ENCODE results near the gene SFT2D1. TPM values are rescaled to one million over a fixed set of nuclear protein-coding genes. Genes with fewer than 3 reads are reported as not detected.
A peak's percentile ranks its signal among the peaks of the same experiment; 100 is the strongest.
"Not testable (repeated sequence)": the region's sequence is repeated elsewhere in the genome, so short reads cannot be mapped to it uniquely, and the experiment has no call there.

SFT2D1 gene
- total and polyA plus RNA-seq, 5 donors from 2014 or later = 23.7 to 109 (median 103) TPM

DNA sequence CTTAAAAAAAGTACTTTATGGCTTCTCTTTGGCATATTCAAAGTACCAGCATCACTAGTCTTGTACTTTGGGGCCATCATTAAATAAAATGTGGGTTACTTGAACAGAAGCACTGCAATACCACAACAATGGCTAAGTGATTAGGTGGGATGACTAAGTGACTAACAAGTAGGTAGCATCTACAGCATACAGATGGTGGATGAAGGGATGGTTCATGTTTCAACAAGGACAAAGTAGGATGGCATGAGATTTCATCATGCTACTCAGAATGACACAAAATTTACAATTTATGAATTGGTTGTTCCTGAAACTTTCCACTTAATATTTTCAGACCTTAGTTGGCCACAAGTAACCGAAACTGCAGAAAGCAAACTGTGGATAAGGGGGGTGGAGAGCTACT is 32.7 kb upstream of the SFT2D1 start:
- H3K27me3 Mint-ChIP-seq = no peaks in the 10 kb centered on the region
- H3K9me3 Mint-ChIP-seq = no peaks in the 10 kb centered on the region
- H3K4me1 ChIP-seq (ENCODE audit: control insufficient read depth, insufficient read depth, low read length, poor library complexity, severe bottlenecking) = no peaks in the 10 kb centered on the region
- ATAC-seq (ENCODE audit: low read depth in 2 of 2) (no peak), DNase-seq (no peak)
- no peak overlapping the region for H3K4me3 Mint-ChIP-seq
- no peak overlapping the region for H3K4me3 ChIP-seq (ENCODE audit: low read depth, low read length)
- H3K36me3 ChIP-seq (ENCODE audit: control insufficient read depth, insufficient read depth, low read length) = peaks cover 2% of the 10 kb centered on the region
- no peaks in the 10 kb centered on the region for H3K27me3 ChIP-seq (ENCODE audit: control insufficient read depth, insufficient read depth, low read length)
- no peaks in the 10 kb centered on the region for H3K9me3 ChIP-seq (ENCODE audit: control insufficient read depth in 2 of 2, low read length in 2 of 2)
- H3K4me1 Mint-ChIP-seq = peaks cover 2 to 14% (median 5%) of the 10 kb centered on the region in 4 donors
- no peak overlapping the region for H3K27ac ChIP-seq (ENCODE audit: insufficient read depth, low read length, poor library complexity, severe bottlenecking)
- H3K27ac Mint-ChIP-seq = no peak overlapping the region
- peaks cover 4% of the 10 kb centered on the region for H3K36me3 Mint-ChIP-seq

DNA sequence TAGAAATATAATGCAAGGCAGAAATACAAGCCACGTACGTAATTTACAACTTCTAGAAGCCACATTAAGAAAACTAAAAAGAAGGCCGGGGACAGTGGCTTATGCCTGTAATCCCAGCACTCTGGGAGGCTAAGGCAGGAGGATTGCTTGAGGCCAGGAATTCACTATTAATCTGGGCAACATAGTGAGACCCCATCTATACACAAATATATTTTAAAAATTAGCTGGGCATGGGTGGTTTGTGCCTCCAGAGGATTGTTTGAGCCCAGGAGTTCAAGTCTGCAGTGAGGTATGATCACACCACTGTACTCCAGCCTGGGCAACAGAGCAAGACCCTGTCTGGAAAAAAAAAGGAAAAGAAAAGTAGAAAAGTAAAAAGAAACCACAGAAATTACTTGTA is 28.1 kb upstream of the SFT2D1 start:
- Mint-ChIP-seq H3K4me3 (no peak overlapping the region), H3K27ac (no peak overlapping the region), H3K9me3 (peaks cover 0 to 2% (median 0%) of the 10 kb centered on the region in 7 donors), H3K27me3 (no peaks in the 10 kb centered on the region), H3K4me1 (peaks cover 2 to 5% (median 4%) of the 10 kb centered on the region in 4 donors), H3K36me3 (peaks cover 24% of the 10 kb centered on the region)
- H3K4me3 ChIP-seq (ENCODE audit: low read depth, low read length) = no peak overlapping the region
- ATAC-seq (ENCODE audit: low read depth in 2 of 2) = no peak
- H3K9me3 ChIP-seq (ENCODE audit: control insufficient read depth in 2 of 2, low read length in 2 of 2) = no peaks in the 10 kb centered on the region
- H3K27me3 ChIP-seq (ENCODE audit: control insufficient read depth, insufficient read depth, low read length) = no peaks in the 10 kb centered on the region
- H3K4me1 ChIP-seq (ENCODE audit: control insufficient read depth, insufficient read depth, low read length, poor library complexity, severe bottlenecking) = no peaks in the 10 kb centered on the region
- DNase-seq = no peak
- no peak overlapping the region for H3K27ac ChIP-seq (ENCODE audit: insufficient read depth, low read length, poor library complexity, severe bottlenecking)
- H3K36me3 ChIP-seq (ENCODE audit: control insufficient read depth, insufficient read depth, low read length) = peaks cover 14% of the 10 kb centered on the region

DNA sequence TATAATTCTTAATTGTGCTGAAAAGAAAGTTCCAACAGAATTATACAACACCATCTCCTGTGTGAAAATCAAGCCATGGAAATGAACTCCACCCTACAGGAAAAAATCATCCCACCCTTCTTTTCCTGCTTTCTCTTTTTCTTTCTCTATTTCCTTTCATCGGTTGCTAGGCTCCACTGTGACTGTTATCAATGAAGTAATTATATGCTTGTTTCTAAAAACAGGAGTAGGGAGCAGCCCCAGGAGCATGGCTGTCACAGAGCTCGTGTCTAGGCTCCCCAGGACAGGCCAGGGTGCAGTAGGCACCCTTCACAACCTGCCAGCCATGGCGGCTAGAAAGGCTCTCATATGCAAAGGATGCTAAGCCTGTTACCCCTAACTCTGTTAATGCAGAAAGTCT is 27.4 kb upstream of the SFT2D1 start:
- no peak for DNase-seq
- Histone ChIP-seq H3K27ac (ENCODE audit: insufficient read depth, low read length, poor library complexity, severe bottlenecking) (no peak overlapping the region), H3K36me3 (ENCODE audit: control insufficient read depth, insufficient read depth, low read length) (peaks cover 20% of the 10 kb centered on the region)

DNA sequence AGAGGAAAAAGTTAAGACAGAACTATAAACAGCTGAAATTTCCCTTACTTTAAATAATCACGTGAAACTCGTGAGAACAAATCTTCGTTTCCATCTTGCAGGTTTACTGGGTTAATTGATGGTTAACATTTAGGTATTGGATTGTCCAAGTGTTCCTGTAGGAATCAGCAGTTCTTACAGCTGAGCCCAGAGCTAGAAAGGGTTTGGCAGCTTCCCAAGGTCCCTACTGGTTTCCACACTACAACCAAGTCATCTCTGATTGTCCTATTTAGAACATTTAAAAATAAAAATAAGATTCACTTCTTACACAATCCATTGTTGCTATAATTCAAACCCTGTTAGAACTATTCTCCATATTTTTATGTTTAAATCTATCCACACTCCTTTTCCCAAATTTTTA is 24.6 kb upstream of the SFT2D1 start:
- no peak overlapping the region for H3K4me3 Mint-ChIP-seq
- no peaks in the 10 kb centered on the region for H3K27me3 Mint-ChIP-seq
- peaks cover 0 to 2% (median 0%) of the 10 kb centered on the region in 7 donors for H3K9me3 Mint-ChIP-seq
- peaks cover 0 to 5% (median 0%) of the 10 kb centered on the region in 4 donors for H3K4me1 Mint-ChIP-seq
- peaks cover 35% of the 10 kb centered on the region for H3K36me3 Mint-ChIP-seq
- DNase-seq (no peak), ATAC-seq (ENCODE audit: low read depth in 2 of 2) (no peak)
- no peaks in the 10 kb centered on the region for H3K9me3 ChIP-seq (ENCODE audit: control insufficient read depth in 2 of 2, low read length in 2 of 2)
- no peaks in the 10 kb centered on the region for H3K4me1 ChIP-seq (ENCODE audit: control insufficient read depth, insufficient read depth, low read length, poor library complexity, severe bottlenecking)
- no peak overlapping the region for H3K4me3 ChIP-seq (ENCODE audit: low read depth, low read length)
- H3K27ac ChIP-seq (ENCODE audit: insufficient read depth, low read length, poor library complexity, severe bottlenecking) = no peak overlapping the region
- no peaks in the 10 kb centered on the region for H3K27me3 ChIP-seq (ENCODE audit: control insufficient read depth, insufficient read depth, low read length)
- H3K27ac Mint-ChIP-seq = no peak overlapping the region
- peaks cover 26% of the 10 kb centered on the region for H3K36me3 ChIP-seq (ENCODE audit: control insufficient read depth, insufficient read depth, low read length)

More for the DNA sequence above, 27.4 kb upstream of the SFT2D1 start:
- H3K4me1 ChIP-seq (ENCODE audit: control insufficient read depth, insufficient read depth, low read length, poor library complexity, severe bottlenecking) = no peaks in the 10 kb centered on the region
- no peaks in the 10 kb centered on the region for H3K27me3 ChIP-seq (ENCODE audit: control insufficient read depth, insufficient read depth, low read length)
- Mint-ChIP-seq H3K27ac (peak overlapping the region in 1 of 3 donors; percentile 6), H3K36me3 (peaks cover 26% of the 10 kb centered on the region), H3K27me3 (no peaks in the 10 kb centered on the region), H3K9me3 (peaks cover 0 to 2% (median 0%) of the 10 kb centered on the region in 7 donors), H3K4me1 (peaks cover 1 to 5% (median 3%) of the 10 kb centered on the region in 4 donors), H3K4me3 (no peak overlapping the region)
- H3K4me3 ChIP-seq (ENCODE audit: low read depth, low read length) = no peak overlapping the region
- ATAC-seq (ENCODE audit: low read depth in 2 of 2) = no peak
- H3K9me3 ChIP-seq (ENCODE audit: control insufficient read depth in 2 of 2, low read length in 2 of 2) = no peaks in the 10 kb centered on the region

DNA sequence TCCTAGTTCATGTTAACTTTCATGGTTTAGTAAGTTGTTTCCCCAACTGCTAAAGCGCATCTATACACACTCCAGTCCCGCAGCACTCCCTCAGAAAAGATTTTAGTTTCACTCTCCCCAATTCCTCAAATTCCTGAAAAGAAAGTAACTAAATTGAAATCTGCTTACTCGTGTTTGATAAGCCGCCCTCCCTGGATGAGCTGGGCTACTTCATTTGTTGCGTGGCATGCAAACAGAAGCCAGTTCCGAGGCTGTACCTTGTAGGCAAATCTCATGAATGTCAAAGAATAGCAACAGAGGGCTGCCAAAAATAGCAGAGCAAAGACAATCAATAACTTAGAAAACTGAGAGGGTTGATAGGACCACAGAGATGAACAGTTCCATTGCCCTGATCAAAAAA is 23.5 kb upstream of the SFT2D1 start:
- Histone ChIP-seq H3K9me3 (ENCODE audit: control insufficient read depth in 2 of 2, low read length in 2 of 2) (no peaks in the 10 kb centered on the region), H3K36me3 (ENCODE audit: control insufficient read depth, insufficient read depth, low read length) (peaks cover 26% of the 10 kb centered on the region), H3K27ac (ENCODE audit: insufficient read depth, low read length, poor library complexity, severe bottlenecking) (no peak overlapping the region), H3K4me1 (ENCODE audit: control insufficient read depth, insufficient read depth, low read length, poor library complexity, severe bottlenecking) (no peaks in the 10 kb centered on the region), H3K4me3 (ENCODE audit: low read depth, low read length) (no peak overlapping the region), H3K27me3 (ENCODE audit: control insufficient read depth, insufficient read depth, low read length) (no peaks in the 10 kb centered on the region)
- H3K9me3 Mint-ChIP-seq = peaks cover 0 to 2% (median 0%) of the 10 kb centered on the region in 7 donors
- H3K4me1 Mint-ChIP-seq = peaks cover 0 to 5% (median 0%) of the 10 kb centered on the region in 4 donors
- peak overlapping the region in 1 of 3 donors; percentile 71 for H3K27ac Mint-ChIP-seq
- H3K27me3 Mint-ChIP-seq = no peaks in the 10 kb centered on the region
- peaks cover 35% of the 10 kb centered on the region for H3K36me3 Mint-ChIP-seq
- ATAC-seq (ENCODE audit: low read depth in 2 of 2) (no peak), DNase-seq (no peak)
- H3K4me3 Mint-ChIP-seq = no peak overlapping the region

DNA sequence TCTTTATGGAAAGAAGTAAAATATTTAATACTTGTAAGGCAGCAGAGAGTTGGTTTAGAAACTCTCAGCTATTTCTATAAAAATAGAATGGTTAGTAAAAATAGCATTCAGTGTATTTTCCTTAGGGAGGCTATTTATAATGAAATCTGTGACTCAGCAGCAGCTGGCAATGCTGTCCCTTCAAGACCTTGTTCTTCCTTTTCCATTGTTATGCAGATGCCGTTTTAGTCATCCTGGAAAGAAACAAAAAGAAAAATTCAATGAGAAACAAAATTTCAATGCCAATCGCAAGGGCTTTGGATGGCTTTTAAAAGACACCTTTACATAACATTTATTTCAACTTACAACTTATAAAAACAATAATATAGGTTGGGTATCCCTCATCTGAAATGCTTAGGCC is 22.9 kb upstream of the SFT2D1 start:
- H3K27ac ChIP-seq (ENCODE audit: insufficient read depth, low read length, poor library complexity, severe bottlenecking) = no peak overlapping the region
- no peak overlapping the region for H3K4me3 Mint-ChIP-seq
- H3K27ac Mint-ChIP-seq = peak overlapping the region in 1 of 3 donors; percentile 71
- DNase-seq (no peak), ATAC-seq (ENCODE audit: low read depth in 2 of 2) (no peak)
- peaks cover 0 to 2% (median 0%) of the 10 kb centered on the region in 7 donors for H3K9me3 Mint-ChIP-seq
- H3K4me1 ChIP-seq (ENCODE audit: control insufficient read depth, insufficient read depth, low read length, poor library complexity, severe bottlenecking) = no peaks in the 10 kb centered on the region
- no peaks in the 10 kb centered on the region for H3K27me3 Mint-ChIP-seq
- H3K9me3 ChIP-seq (ENCODE audit: control insufficient read depth in 2 of 2, low read length in 2 of 2) = no peaks in the 10 kb centered on the region
- H3K36me3 ChIP-seq (ENCODE audit: control insufficient read depth, insufficient read depth, low read length) = peaks cover 26% of the 10 kb centered on the region
- H3K4me1 Mint-ChIP-seq = peaks cover 0 to 5% (median 0%) of the 10 kb centered on the region in 4 donors
- no peak overlapping the region for H3K4me3 ChIP-seq (ENCODE audit: low read depth, low read length)
- no peaks in the 10 kb centered on the region for H3K27me3 ChIP-seq (ENCODE audit: control insufficient read depth, insufficient read depth, low read length)
- H3K36me3 Mint-ChIP-seq = peaks cover 35% of the 10 kb centered on the region

DNA sequence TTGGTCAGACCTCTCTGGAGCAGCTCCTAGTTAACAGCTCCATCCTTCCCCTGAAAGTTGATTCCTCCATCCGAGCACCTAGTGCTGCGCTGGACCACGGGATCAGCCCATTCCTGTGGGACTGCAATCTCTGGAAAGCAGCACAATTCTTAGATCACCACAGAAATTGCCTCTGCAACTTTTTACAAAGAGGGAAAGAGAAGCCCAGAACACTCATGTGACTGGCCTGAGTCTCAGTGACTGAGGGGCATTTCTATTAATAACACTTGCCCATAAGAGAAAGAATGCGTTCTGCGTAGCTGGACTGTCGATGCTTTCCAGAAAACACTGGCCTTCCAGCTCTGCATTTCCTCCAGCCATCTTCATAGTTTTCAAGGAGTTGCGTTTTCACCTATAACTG is 22.1 kb upstream of the SFT2D1 start:
- Histone ChIP-seq H3K27ac (ENCODE audit: insufficient read depth, low read length, poor library complexity, severe bottlenecking) (no peak overlapping the region), H3K27me3 (ENCODE audit: control insufficient read depth, insufficient read depth, low read length) (peaks cover under 1% of the 10 kb centered on the region), H3K4me1 (ENCODE audit: control insufficient read depth, insufficient read depth, low read length, poor library complexity, severe bottlenecking) (no peaks in the 10 kb centered on the region), H3K9me3 (ENCODE audit: control insufficient read depth in 2 of 2, low read length in 2 of 2) (no peaks in the 10 kb centered on the region), H3K4me3 (ENCODE audit: low read depth, low read length) (no peak overlapping the region), H3K36me3 (ENCODE audit: control insufficient read depth, insufficient read depth, low read length) (peaks cover 26% of the 10 kb centered on the region)
- H3K4me1 Mint-ChIP-seq = no peaks in the 10 kb centered on the region
- peaks cover 33% of the 10 kb centered on the region for H3K36me3 Mint-ChIP-seq
- DNase-seq (no peak), ATAC-seq (ENCODE audit: low read depth in 2 of 2) (no peak)
- peaks cover 8% of the 10 kb centered on the region for H3K27me3 Mint-ChIP-seq
- no peak overlapping the region for H3K27ac Mint-ChIP-seq
- H3K9me3 Mint-ChIP-seq = no peaks in the 10 kb centered on the region
- no peak overlapping the region for H3K4me3 Mint-ChIP-seq

DNA sequence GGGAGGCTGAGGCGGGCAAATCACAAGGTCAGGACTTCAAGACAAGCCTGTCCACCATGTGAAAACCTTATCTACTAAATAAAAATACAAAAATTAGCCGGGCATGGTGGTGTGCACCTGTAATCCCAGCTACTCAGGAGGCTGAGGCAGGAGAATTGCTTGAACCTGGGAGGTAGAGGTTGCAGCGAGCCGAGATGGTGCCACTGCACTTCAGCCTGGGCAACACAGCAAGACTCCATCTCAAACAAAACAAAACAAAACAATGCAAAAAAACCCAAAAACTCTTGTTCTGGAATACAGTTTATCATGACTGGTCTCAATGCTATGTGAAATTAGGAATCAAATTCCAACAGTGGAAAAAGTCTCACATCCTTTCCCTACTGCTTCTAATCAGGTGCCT is 20.1 kb upstream of the SFT2D1 start:
- H3K27ac ChIP-seq (ENCODE audit: insufficient read depth, low read length, poor library complexity, severe bottlenecking); H3K4me3 Mint-ChIP-seq; H3K4me1 Mint-ChIP-seq; H3K4me1 ChIP-seq (ENCODE audit: control insufficient read depth, insufficient read depth, low read length, poor library complexity, severe bottlenecking); H3K4me3 ChIP-seq (ENCODE audit: low read depth, low read length); ATAC-seq (ENCODE audit: low read depth in 2 of 2); H3K9me3 Mint-ChIP-seq; H3K27ac Mint-ChIP-seq; DNase-seq; H3K27me3 ChIP-seq (ENCODE audit: control insufficient read depth, insufficient read depth, low read length); H3K9me3 ChIP-seq (ENCODE audit: control insufficient read depth in 2 of 2, low read length in 2 of 2): not testable (repeated sequence)
- Mint-ChIP-seq H3K36me3 (peaks cover 31% of the 10 kb centered on the region), H3K27me3 (peaks cover 18% of the 10 kb centered on the region)
- peaks cover 26% of the 10 kb centered on the region for H3K36me3 ChIP-seq (ENCODE audit: control insufficient read depth, insufficient read depth, low read length)
